D341Med (cell line): Measurements from ENCODE around the gene THAP9.

Source experiments
- DNase-seq: peaks from one replicate; pipeline ENCODE4 v3.0.0; 2012; ENCODE audit warnings: low spot score

THAP9 gene

DNA sequence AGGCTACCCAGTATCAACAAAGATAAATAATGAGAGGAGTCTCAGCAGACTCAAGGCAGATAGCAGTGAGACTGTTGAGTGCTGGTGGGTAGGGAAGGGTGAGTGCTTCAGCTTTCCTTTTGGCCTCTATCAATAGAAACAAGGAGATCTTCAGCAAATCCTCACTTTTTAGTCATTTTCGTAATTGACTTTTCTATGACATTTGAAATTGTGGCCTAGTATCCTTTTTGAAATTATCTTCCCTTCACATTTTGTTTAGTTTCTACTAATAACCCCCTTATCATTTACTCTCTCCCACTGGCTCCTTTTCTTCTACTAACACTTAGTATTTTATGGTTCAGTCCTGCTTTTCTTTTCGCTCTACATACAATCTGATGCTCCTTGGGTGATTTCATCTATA is 65.2 kb downstream of the THAP9 start:
- no peak for DNase-seq

DNA sequence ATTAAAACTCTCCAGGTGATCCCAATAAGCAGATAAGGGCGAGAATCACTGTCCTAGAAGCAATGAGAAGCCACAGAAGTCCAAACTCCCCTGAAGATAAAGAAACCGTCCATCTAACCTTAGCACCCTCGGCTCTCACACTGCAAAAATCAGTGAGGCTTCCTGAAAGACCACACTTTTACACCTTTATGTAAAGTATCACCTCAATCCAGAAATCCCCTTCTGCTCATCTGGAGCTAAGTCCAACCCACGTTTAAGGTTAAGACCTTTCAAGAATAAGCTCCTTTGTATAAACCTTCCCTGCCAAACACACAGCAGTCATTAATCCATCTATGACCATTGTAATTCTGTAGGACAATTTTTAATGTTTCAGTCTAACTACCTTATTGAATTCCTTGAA is 68.4 kb downstream of the THAP9 start:
- DNase-seq: no peak

DNA sequence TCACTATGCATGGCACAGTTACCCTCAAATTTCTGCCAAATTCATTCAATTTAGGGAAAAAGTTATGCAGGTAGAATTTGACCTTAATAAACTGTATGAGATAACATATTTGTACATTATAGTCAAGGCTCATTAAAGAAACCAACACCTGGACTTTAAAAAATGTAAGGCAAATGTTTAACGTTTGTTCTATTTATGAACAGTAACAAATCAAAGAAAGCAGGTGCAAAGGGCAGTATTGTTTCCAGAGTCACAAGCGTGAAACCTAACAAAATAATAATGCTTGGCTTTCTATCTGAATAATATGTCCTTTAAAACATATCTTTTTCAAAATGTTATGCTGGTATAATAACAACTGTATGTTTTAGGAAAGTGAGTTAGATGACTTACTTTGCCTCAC is 68.9 kb downstream of the THAP9 start:
- DNase-seq: no peak
